Breast epithelium (tissue), 4 donors: Measurements from ENCODE around the gene PRXL2B. TPM values are rescaled to one million over a fixed set of nuclear protein-coding genes. Genes with fewer than 3 reads are reported as not detected.
A peak's percentile ranks its signal among the peaks of the same experiment; 100 is the strongest.
"Not testable (repeated sequence)": the region's sequence is repeated elsewhere in the genome, so short reads cannot be mapped to it uniquely, and the experiment has no call there.

Experiments
- DNase-seq, 2 donors: peaks; one replicate each; pipeline ENCODE4 v3.0.0-alpha.2; 2019; ENCODE audit warnings: low spot score in 2 of 2
- H3K27ac ChIP-seq, 2 donors: fragments of 200-600 bp; sonication (generic) in 1 of 2; one replicate each; pipeline ENCODE4 v1.5.1; 2016 to 2019; ENCODE audit warnings: mild to moderate bottlenecking in 1 of 2
- H3K27me3 ChIP-seq, 2 donors: fragments of 200-600 bp; sonication (generic) in 1 of 2; one replicate each; pipeline versions ENCODE4 v1.5.1 to v1.6.0; 2017 to 2019; ENCODE audit warnings: control low read depth in 1 of 2, mild to moderate bottlenecking in 1 of 2
- H3K36me3 ChIP-seq: fragments of 200-600 bp; one replicate; pipeline ENCODE4 v1.5.1; 2019
- H3K4me1 ChIP-seq, 2 donors: fragments of 200-600 bp; sonication (generic); one replicate each; pipeline ENCODE4 v1.5.1; 2016 to 2019; ENCODE audit warnings: control low read depth in 1 of 2
- H3K4me3 ChIP-seq, 3 donors: fragments of 200-600 bp; sonication (generic); 1 replicate in 2 of 3; 2 replicates in 1 of 3; pipeline ENCODE4 v1.5.1; 2016 to 2019; ENCODE audit warnings: mild to moderate bottlenecking in 3 of 3, moderate library complexity in 2 of 3
- H3K9me3 ChIP-seq, 2 donors: fragments of 200-600 bp; sonication (generic) in 1 of 2; one replicate each; pipeline ENCODE4 v1.5.1; 2016 to 2019; ENCODE audit warnings: control low read depth in 1 of 2
- CTCF ChIP-seq, 3 donors: fragments of 450-650 bp; IDR thresholded peaks; one replicate each; pipeline ENCODE4 v1.5.1; 2016 to 2017; ENCODE audit warnings: antibody characterized with exemption in 3 of 3, mild to moderate bottlenecking in 3 of 3, moderate library complexity in 3 of 3
- POLR2A ChIP-seq: fragments of 450-650 bp; IDR thresholded peaks from one replicate; pipeline ENCODE4 v1.6.1; 2016; ENCODE audit warnings: antibody characterized with exemption, mild to moderate bottlenecking, moderate library complexity
- POLR2AphosphoS5 ChIP-seq, 3 donors: sonication (generic); formaldehyde crosslinking; IDR thresholded peaks; one replicate each; pipeline ENCODE4 v1.6.1; 2017; ENCODE audit warnings: antibody characterized with exemption in 3 of 3
- intact Hi-C: fragments of 100-400 bp; cut with DNase I; formaldehyde crosslinking; loops from one replicate; pipeline ENCODE4 v1.15.1; 2023; ENCODE audit warnings: low total_unique reads
- total RNA-seq, 3 donors: library from RNA; depleted of rRNA; stranded (reverse); fragments of >200 nt; gene quantifications; one replicate each; pipeline ENCODE4 v1.1.0, GENCODE V29; 2016

PRXL2B gene
- total RNA-seq, 3 donors from 2014 or later: 4.8 to 15.8 (median 14.4) TPM

GRCh38 chr1:2547210-2548067 lies 39.1 kb upstream of the PRXL2B start:
- TF ChIP-seq CTCF (IDR thresholded peaks at IDR 0.05) (no peak), POLR2A (no peak), POLR2AphosphoS5 (IDR thresholded peaks at IDR 0.05) (peak in 1 of 3 donors; percentile 10)
- Histone ChIP-seq H3K27ac (peak overlapping the region; percentile 98 to 100), H3K36me3 (no peaks in the 10 kb centered on the region), H3K4me1 (peaks cover 32 to 33% of the 10 kb centered on the region in 2 donors), H3K9me3 (no peaks in the 10 kb centered on the region), H3K27me3 (no peaks in the 10 kb centered on the region), H3K4me3 (peak overlapping the region; percentile 49 to 73 (median 59))
- no peak for DNase-seq
- intact Hi-C loops: loop anchor here (2.0 kb wide), 1 partner anchor 135 kb away; the partner anchor contains the start of gene PEX10

GRCh38 chr1:2548068-2548589 lies 38.4 kb upstream of the PRXL2B start:
- Histone ChIP-seq H3K4me1 (peaks cover 32 to 33% of the 10 kb centered on the region in 2 donors), H3K27me3 (no peaks in the 10 kb centered on the region)
- DNase-seq: peak; percentile 82 to 90

GRCh38 chr1:2549367-2550029 lies 37.1 kb upstream of the PRXL2B start:
- Histone ChIP-seq H3K4me3 (peak overlapping the region in 2 of 3 donors; percentile 45 to 73), H3K27ac (peak overlapping the region; percentile 98 to 100), H3K4me1 (peaks cover 29 to 31% of the 10 kb centered on the region in 2 donors)
- H3K27me3 ChIP-seq, H3K9me3 ChIP-seq, DNase-seq, H3K36me3 ChIP-seq: not testable (repeated sequence)
- intact Hi-C loops: loop anchor here (2.0 kb wide), 1 partner anchor 137 kb away; the partner anchor contains the start of gene PEX10

More at GRCh38 chr1:2548068-2548589, 38.4 kb upstream of the PRXL2B start:
- peak overlapping the region; percentile 98 to 100 for H3K27ac ChIP-seq
- TF ChIP-seq POLR2AphosphoS5 (IDR thresholded peaks at IDR 0.05): peak in 2 of 3 donors; percentile 29 to 71
- TF ChIP-seq CTCF (IDR thresholded peaks at IDR 0.05): peak; percentile 86 to 95 (median 90)
- TF ChIP-seq POLR2A: no peak
- intact Hi-C loops: loop anchor here (2.0 kb wide), 1 partner anchor 135 kb away; the partner anchor contains the start of gene PEX10
- H3K9me3 ChIP-seq: no peaks in the 10 kb centered on the region
- H3K4me3 ChIP-seq: peak overlapping the region; percentile 45 to 73 (median 49)
- no peaks in the 10 kb centered on the region for H3K36me3 ChIP-seq

GRCh38 chr1:2550309-2550861 lies 36.2 kb upstream of the PRXL2B start:
- H3K27ac ChIP-seq: peak overlapping the region in 1 of 2 donors; percentile 100
- peaks cover 26 to 27% of the 10 kb centered on the region in 2 donors for H3K4me1 ChIP-seq
- H3K9me3 ChIP-seq, intact Hi-C loops, DNase-seq, H3K4me3 ChIP-seq, H3K27me3 ChIP-seq, H3K36me3 ChIP-seq: not testable (repeated sequence)

GRCh38 chr1:2551544-2551943 lies 35.0 kb upstream of the PRXL2B start:
- peak overlapping the region in 1 of 2 donors; percentile 100 for H3K27ac ChIP-seq
- DNase-seq, H3K27me3 ChIP-seq, H3K9me3 ChIP-seq, intact Hi-C loops, H3K4me3 ChIP-seq, H3K36me3 ChIP-seq: not testable (repeated sequence)
- H3K4me1 ChIP-seq: peaks cover 17 to 25% of the 10 kb centered on the region in 2 donors

GRCh38 chr1:2552189-2552588 lies 34.4 kb upstream of the PRXL2B start:
- TF ChIP-seq POLR2AphosphoS5 (IDR thresholded peaks at IDR 0.05) (no peak), CTCF (IDR thresholded peaks at IDR 0.05) (no peak), POLR2A (no peak)
- H3K4me3 ChIP-seq: no peak overlapping the region
- H3K4me1 ChIP-seq: peaks cover 13 to 29% of the 10 kb centered on the region in 2 donors
- no peaks in the 10 kb centered on the region for H3K36me3 ChIP-seq
- H3K9me3 ChIP-seq: no peaks in the 10 kb centered on the region
- H3K27ac ChIP-seq: no peak overlapping the region
- intact Hi-C loops: no loop called here
- no peaks in the 10 kb centered on the region for H3K27me3 ChIP-seq
- DNase-seq: no peak

GRCh38 chr1:2553076-2553475 lies 33.5 kb upstream of the PRXL2B start:
- H3K4me3 ChIP-seq, intact Hi-C loops, DNase-seq, H3K27me3 ChIP-seq, H3K27ac ChIP-seq, H3K9me3 ChIP-seq, H3K36me3 ChIP-seq: not testable (repeated sequence)
- H3K4me1 ChIP-seq: peaks cover 21 to 27% of the 10 kb centered on the region in 2 donors
